IPS-15b (cell line): ENCODE data around the gene PACS1.
A peak's percentile ranks its signal among the peaks of the same experiment; 100 is the strongest.

ENCODE experiments used
- H3K27me3 ChIP-seq: one replicate; pipeline ENCODE4 v1.6.1; 2013; ENCODE audit warnings: low read length; ENCODE audit not compliant: control insufficient read depth, insufficient read depth
- H3K36me3 ChIP-seq: one replicate; pipeline ENCODE4 v1.6.1; 2013; ENCODE audit warnings: low read length; ENCODE audit not compliant: control insufficient read depth, insufficient read depth
- H3K4me1 ChIP-seq: one replicate; pipeline ENCODE4 v1.6.1; 2013; ENCODE audit warnings: mild to moderate bottlenecking, low read length; ENCODE audit not compliant: control insufficient read depth, insufficient read depth
- H3K4me3 ChIP-seq: one replicate; pipeline ENCODE4 v1.5.1; 2013; ENCODE audit warnings: low read depth, low read length
- H3K9ac ChIP-seq: one replicate; pipeline ENCODE4 v1.6.1; 2013; ENCODE audit warnings: low read depth, mild to moderate bottlenecking, low read length
- H3K9me3 ChIP-seq: one replicate; pipeline ENCODE4 v1.6.1; 2013; ENCODE audit warnings: mild to moderate bottlenecking, low read length; ENCODE audit not compliant: control insufficient read depth, insufficient read depth

Gene PACS1

DNA sequence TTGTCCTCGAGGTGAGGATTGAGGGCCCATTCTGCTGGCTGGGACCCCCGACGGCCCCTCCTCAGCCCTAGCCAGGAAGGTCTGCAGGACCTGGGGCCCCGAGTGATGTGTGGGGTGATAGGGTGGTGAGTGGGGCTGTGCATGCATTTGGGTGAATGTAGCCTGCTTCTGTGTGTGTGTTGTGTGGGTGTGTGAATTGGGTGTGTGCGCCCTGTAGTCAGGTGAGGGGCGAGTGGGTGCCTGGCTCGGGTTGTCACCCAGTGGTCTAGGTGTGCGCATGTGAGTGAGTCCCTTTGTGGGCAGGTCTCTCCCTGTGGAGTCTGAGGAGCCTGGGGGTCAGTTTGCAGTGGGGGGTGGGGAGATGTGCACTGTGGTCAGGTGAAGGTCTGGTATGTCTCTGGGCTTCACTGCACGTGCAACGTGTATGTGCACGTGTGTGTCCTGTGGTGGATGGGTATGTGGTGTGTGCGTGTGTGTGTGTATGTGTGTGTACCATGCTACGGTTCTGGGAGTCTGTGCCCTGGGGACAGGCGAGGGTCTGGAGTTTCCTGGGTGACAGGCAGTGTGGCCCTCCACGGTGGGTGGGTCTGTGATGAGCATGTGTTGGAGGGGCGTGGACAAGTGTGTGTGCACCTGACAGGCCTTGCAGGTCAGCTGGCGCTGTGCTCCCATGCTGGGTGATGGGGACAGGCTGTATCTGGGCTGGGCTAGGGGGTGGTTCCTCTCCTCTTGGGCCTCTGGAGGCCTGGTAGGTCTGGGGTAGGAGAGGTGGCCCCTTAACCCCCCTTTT, 222.7 kb downstream of the PACS1 start:
- H3K9ac ChIP-seq = no peak overlapping the region
- peaks cover 24% of the 10 kb centered on the region for H3K27me3 ChIP-seq
- no peaks in the 10 kb centered on the region for H3K4me1 ChIP-seq
- peak overlapping the region; percentile 54 for H3K4me3 ChIP-seq
- H3K9me3 ChIP-seq = no peaks in the 10 kb centered on the region
- no peaks in the 10 kb centered on the region for H3K36me3 ChIP-seq

DNA sequence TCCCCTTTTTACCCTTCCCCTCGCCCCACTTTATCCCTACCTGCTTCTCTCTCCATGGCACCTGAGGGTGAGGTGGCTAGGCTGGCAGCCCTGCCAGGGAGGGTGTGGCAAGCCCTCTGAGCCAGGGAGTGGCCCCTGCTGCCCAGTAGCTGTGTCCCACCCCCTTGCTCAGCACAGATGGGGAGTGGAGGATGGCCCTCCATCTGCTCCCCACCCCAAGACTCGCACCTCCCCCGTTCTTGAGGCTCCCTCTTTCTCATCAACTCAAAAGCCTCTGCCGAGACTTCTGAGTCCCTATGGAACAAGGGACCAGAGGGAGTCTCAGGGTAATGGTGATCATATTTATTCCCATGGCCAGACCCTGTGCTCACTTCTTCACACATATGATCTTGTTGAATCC, 223.3 kb downstream of the PACS1 start:
- no peaks in the 10 kb centered on the region for H3K9me3 ChIP-seq
- peaks cover 24% of the 10 kb centered on the region for H3K27me3 ChIP-seq
- H3K36me3 ChIP-seq = no peaks in the 10 kb centered on the region
- H3K4me3 ChIP-seq = no peak overlapping the region
- H3K9ac ChIP-seq = no peak overlapping the region
- H3K4me1 ChIP-seq = no peaks in the 10 kb centered on the region

DNA sequence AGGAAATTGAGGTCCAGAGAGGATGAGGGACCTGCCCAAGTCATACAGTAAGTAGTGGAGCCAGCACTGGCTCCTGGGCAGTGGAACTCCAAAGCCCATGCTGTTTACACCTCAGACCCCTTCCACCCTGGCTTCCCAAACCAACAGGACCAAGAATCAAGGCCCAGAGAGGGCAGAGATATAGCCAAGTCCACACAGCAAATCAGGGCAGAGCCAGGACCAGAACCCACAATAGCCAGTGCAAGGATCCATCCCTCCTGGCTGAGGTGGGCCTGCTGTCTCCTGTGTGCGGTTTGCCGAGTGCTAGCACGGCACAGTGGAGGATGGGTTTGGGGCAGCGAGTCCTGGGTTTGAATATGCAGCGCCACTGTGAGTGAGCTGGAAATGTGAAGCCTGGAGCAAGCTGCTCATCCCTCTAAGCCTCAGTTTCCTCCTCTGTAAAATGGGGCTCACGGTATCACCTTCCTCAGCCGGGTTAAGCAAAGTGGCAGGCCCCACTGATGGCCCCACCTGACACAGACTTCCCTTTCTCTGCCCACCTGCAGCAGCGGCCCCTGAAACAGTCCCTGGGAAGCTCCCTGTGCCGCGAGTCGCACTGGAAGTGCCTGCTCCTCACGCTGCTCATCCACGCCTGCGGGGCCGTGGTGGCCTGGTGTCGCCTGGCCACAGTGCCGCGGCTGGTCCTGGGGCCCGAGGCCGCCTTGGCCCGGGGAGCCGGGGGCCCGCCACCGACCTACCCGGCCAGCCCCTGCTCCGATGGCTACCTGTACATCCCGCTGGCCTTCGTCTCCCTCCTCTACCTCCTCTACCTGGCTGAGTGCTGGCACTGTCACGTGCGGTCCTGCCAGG, 223.9 kb downstream of the PACS1 start:
- Histone ChIP-seq H3K4me1 (no peaks in the 10 kb centered on the region), H3K4me3 (no peak overlapping the region), H3K27me3 (peaks cover 24% of the 10 kb centered on the region)

More for the DNA sequence above, 223.9 kb downstream of the PACS1 start:
- Histone ChIP-seq H3K9ac (no peak overlapping the region), H3K9me3 (no peaks in the 10 kb centered on the region), H3K36me3 (no peaks in the 10 kb centered on the region)
